Measurements from ENCODE around the gene CYP21A2.

CYP21A2 gene

DNA sequence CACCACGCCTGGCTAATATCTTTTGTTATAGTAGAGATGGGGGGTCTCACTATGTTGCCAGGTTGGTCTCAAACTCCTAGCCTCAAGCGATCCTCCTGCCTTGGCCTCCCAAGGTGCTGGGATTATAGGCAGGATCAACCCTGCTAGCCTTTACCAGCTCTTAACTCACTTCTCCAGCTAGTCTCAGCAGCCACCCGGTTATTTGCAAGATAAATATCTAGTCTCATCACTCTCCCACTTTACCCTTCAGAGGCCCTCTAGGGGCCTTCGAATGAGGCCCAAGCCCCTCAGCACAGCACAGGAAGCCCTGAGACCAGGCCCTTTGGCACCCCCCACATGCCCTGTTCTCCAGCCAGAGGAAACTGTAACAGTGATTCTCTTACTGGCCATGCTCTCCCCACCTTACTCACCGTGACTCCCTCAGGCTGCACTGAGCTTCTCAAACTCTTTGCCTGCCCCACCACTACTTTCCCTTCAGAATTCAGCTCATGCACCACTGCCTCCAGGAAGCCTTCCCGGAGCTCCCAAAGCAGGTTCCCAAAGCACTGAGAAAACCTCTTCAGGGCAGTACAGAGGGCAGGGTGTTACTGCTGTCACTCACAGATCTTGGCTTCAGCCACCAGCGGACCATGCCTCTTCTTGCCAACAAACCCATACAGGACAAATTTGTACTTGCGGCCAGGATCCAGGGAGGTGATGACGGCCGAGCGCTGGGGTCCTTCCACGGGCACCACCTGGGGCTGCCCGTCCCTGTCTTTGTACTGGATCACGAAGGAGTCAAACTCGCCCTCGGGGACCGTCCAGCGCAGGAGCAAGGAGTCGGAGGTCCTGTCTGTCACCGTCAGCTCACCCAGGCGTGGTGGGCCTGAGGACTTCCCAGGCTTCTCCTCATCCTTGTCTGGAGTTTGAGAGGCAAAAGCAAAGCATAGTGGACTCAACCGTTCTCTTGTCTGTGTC is 45.9 kb downstream of the CYP21A2 start:
- no peak for DNase-seq (ENCODE audit: low spot score)

DNA sequence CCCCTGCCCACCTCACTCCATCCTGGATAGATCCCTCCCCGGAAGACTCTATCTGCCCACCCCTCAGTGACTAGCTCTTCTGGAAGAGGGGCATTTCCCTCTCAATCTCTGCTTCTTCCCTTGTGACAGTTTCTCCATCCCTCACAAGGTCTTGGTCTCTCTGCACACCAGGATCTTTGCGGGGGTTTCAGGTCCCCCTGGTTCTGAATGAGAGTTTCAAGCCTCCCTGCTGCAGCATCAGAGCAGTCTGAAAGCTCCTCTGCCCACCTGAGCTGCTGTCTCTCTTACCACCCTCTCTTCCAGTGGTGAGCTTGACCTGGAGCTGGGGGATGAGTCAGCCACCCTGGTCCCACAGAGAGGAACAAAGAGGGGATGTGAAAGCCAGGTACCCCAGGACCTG is 46.6 kb downstream of the CYP21A2 start:
- no peak for DNase-seq (ENCODE audit: low spot score)

DNA sequence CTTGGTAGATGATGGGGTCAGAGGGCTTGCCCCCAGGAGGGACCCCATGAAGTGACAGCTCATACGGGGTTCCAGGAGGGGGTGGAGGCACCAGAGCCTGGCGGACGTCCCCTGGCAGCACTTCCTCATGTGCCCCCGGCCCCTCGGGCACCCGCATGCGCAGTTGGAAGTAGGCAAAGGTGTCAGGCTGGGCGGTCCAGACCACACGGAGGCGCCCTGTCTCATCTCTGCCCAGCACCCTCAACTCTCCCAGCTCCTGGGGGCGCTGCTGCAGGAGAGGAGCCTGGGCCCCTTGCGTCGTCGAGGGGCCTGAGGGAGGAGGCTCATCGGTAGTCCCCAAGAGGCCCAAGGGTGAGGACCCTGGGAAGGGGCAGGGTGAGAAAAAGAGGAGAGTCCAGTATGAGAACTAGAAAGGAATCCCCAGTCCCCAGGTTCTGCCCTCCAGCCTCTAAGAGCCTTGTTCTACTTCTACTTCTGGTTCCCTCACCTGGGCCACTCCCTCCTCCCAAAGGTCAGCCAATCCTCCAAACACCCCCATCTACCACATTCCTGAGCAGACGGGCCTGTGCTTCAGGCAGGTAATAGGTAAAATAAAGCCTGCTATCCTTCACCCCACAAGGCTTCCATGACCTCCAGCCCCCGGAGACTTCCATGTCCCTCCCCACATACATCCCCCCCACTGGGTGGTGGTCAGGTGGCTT is 47.7 kb downstream of the CYP21A2 start:
- no peak for DNase-seq (ENCODE audit: low spot score)

DNA sequence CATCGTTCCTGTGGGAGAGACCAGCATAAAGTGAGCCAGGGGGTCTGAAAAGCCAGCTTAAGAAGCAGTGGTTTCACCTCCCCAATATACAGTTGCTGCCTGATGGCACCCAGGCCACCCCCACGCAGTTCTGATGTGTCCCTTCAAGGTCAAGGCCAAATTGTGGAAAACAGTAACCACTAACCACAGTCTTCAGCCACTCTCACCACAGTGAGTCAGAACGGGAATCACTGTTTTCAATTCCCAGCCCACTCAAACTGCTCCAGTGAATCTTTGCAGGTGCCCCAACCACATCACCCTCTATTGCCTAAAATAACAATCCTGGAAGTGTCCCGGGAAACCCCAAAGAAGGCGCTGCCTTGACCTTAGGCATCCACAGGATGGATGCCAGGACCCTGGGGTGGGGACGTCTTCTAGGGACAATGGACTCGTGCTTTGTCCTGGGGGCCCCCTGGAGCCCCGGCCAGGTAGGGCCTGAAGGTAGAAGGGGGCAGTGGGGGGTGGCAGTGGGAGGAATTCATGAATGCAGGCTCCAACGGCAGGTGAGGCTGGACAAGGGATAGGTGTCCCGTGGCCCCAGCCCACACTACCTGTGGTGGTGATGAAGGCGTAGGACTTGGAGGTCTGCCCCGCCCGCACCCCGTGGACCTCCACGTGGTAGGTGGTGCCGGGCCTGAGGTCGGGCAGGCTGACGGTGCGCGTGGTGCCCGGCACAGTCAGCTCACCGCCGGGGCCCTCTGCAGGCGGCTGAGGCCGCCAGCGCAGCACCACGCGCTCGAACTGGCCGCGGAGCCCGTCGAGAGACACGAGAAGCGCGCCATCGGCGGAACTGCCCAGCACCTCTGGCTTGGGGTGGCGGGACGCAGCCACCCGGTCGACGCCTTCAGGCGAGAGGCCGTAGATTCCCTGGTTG is 48.7 kb downstream of the CYP21A2 start:
- DNase-seq (ENCODE audit: low spot score) = no peak

DNA sequence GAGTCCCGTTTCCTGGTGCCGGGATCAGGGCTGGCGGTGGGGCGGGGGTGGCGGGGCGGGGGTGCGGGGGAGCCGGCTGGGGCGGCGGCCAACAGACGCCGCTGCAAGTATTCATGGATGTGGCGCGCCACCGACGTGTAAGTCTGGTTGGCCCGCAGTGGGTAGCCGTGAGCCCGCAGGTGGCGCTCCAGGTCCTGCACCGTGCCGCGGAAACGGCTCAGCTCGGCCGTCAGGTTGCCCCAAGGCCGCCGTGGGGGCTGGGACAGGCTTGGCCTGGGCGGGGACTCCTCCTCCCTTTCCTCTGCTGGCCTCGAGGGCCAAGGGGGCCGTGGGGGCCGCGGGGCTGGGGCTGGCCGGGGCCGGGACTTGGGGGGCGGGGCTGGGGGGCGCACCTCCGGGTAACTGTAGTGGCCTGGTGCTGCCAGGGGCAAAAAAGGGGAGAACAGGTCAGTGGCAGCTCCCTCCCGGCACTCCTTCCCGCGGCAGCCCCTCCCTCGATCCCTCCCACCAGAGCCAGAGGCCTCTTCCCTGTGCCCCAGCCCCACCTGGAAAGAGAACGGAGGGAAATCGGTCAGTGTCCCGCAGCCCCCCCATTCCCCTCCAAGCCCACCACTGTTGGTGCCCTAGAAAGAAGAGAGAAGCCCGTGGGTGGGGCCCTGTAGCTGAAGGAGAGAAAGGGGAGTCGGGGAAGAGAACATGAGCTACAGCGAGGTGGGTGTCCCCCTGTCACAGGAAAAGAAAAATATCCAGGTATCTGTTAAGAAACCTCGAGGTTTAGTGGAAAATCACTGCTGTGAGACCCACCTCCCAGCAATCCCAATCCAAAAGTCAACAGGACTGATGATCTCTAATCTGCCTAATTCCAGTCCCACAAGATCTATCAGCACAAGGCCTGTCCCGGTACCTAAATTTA is 49.6 kb downstream of the CYP21A2 start:
- peak; percentile 43 for DNase-seq (ENCODE audit: low spot score)

DNA sequence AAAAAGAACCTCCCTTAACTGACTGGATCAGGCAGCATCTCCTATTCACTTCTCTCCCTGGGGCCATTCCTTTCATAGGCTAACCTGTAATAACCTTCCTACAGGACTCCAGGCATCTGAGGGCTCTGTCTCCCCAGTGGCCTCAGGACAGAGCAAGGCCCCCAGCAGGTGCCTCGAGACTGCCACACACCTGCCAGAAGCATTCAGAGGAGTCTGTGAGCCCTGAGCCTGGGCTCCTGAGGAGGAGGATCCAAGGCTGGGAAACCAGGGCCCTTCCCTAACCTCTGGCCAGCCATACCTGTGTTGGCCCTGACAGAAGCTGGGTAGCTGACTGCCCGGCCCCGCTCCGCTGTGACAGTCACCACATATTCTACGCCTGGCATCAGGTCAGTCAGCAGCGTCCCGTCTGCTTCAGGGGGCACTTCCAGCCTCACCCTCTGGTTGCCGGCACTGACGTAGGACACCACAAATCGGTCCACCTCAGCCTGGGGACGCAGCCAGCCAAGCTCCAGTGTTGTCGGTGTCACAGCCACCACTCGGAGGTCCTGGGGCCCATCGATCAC is 50.4 kb downstream of the CYP21A2 start:
- DNase-seq (ENCODE audit: low spot score) = no peak

DNA sequence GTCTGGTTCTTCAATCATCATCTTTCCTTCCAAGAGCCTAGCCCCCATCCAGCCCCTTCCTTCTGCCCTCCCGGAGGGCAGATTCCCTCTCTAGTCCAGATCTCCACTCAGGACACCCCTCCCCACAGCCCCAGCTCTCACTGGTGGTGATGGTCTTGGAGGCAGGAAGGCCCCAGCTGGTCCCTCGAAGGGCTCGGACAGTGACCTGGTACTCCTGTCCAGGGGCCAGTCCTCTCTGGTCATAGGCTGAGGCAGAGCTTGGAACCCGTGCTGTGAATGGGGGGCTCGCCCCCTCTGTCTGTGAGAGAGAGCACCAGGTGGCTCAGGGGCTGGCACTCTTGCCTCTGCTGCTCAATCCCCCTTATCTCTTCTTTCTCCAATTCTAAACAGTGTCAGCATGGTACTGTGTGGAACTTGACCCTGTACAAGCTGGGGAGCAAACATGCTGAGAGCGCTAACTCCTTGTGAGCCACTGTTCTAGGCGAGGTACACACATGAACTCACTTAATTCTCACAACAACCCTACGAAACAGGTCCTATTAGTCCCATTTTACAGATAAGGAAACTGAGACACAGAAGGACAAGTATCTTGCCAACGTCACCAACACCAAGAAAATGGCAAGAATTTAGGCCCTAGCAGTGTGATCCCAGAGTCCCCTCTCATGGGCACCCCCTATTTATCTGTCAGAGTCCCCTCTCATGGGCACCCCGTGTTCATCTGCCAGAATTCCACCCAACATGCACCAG is 51.0 kb downstream of the CYP21A2 start:
- DNase-seq (ENCODE audit: low spot score) = no peak
